HEK293 (cell line): ENCODE measurements around the gene KIR2DL4.

ENCODE experiments used
- CTCF ChIA-PET: fragments of 350-600 bp; formaldehyde crosslinking; extraction: SDS; loops from one replicate; lab custom pipeline; 2021; ENCODE audit warnings: antibody characterized with exemption; lab: Yijun Ruan, JAX
- POLR2A ChIA-PET: fragments of 300-600 bp; formaldehyde crosslinking; extraction: SDS; loops from one replicate; lab custom pipeline; 2020; ENCODE audit warnings: antibody characterized with exemption, inconsistent platforms; lab: Yijun Ruan, JAX
- H3K27ac ChIP-seq: fragments of 200-500 bp; sonication (Bioruptor generic); 2 replicates; pipeline ENCODE4 v1.5.1; 2014; ENCODE audit warnings: low read depth, low read length, control low read depth, inconsistent platforms; ENCODE audit errors: extremely low read depth
- H3K36me3 ChIP-seq, 2 experiments: fragments of 200-500 bp in 1 of 2; sonication (Bioruptor generic) in 1 of 2; 1 replicate in 1 of 2; 2 replicates in 1 of 2; pipeline ENCODE4 v1.5.1; 2014 to 2017; ENCODE audit warnings: inconsistent platforms in 2 of 2, low read length in 2 of 2; ENCODE audit not compliant: control insufficient read depth in 2 of 2, insufficient read depth in 1 of 2
- H3K4me1 ChIP-seq: fragments of 200-500 bp; sonication (Bioruptor generic); 2 replicates; pipeline ENCODE4 v1.5.1; 2014; ENCODE audit warnings: mild to moderate bottlenecking, low read length, inconsistent platforms; ENCODE audit not compliant: control insufficient read depth, insufficient read depth
- H3K4me3 ChIP-seq: 2 replicates; pipeline ENCODE4 v1.5.1; 2011; ENCODE audit warnings: low read depth, mild to moderate bottlenecking, control low read depth, low read length, moderate library complexity
- H3K9me3 ChIP-seq: fragments of 200-500 bp; sonication (Bioruptor generic); 2 replicates; pipeline ENCODE4 v1.5.1; 2014; ENCODE audit warnings: low read depth, low read length, inconsistent platforms; ENCODE audit not compliant: control insufficient read depth, insufficient read depth
- GLI4 ChIP-seq: fragments of 450-650 bp; formaldehyde crosslinking; IDR thresholded peaks from 2 replicates; pipeline ENCODE4 v1.5.1; 2016; ENCODE audit warnings: missing biosample characterization, missing genetic modification characterization
- HOXC10 ChIP-seq: sonication (generic); formaldehyde crosslinking; IDR thresholded peaks from 2 replicates; pipeline ENCODE4 v1.8.1; 2023; ENCODE audit warnings: mild to moderate bottlenecking, missing genetic modification reagents
- KLF10 ChIP-seq: fragments of 450-650 bp; IDR thresholded peaks from 2 replicates; pipeline ENCODE4 v1.5.1; 2018; ENCODE audit warnings: missing biosample characterization, mild to moderate bottlenecking, missing genetic modification characterization
- KLF9 ChIP-seq: fragments of 450-650 bp; formaldehyde crosslinking; IDR thresholded peaks from 2 replicates; pipeline ENCODE4 v1.5.1; 2016; ENCODE audit warnings: missing biosample characterization, missing genetic modification characterization, low read depth
- SCRT2 ChIP-seq: fragments of 450-650 bp; formaldehyde crosslinking; IDR thresholded peaks from 2 replicates; pipeline ENCODE4 v1.5.1; 2016; ENCODE audit warnings: missing biosample characterization, missing genetic modification characterization
- TCF7L2 ChIP-seq: IDR thresholded peaks from 2 replicates; pipeline ENCODE4 v1.6.1; 2011; ENCODE audit warnings: low read depth, mild to moderate bottlenecking, inconsistent platforms, low read length, moderate library complexity, borderline replicate concordance
- WT1 ChIP-seq: fragments of 450-650 bp; formaldehyde crosslinking; IDR thresholded peaks from 2 replicates; pipeline ENCODE4 v1.5.1; 2016; ENCODE audit warnings: missing biosample characterization, missing genetic modification characterization
- YY2 ChIP-seq: fragments of 450-650 bp; formaldehyde crosslinking; IDR thresholded peaks from 2 replicates; pipeline ENCODE4 v1.5.1; 2016; ENCODE audit warnings: missing biosample characterization, missing genetic modification characterization
- ZFP37 ChIP-seq: fragments of 450-650 bp; formaldehyde crosslinking; IDR thresholded peaks from 2 replicates; pipeline ENCODE4 v1.5.1; 2016; ENCODE audit warnings: missing biosample characterization, missing genetic modification characterization
- ZNF138 ChIP-seq: fragments of 450-650 bp; formaldehyde crosslinking; IDR thresholded peaks from 2 replicates; pipeline ENCODE4 v1.5.1; 2016; ENCODE audit warnings: missing biosample characterization, missing genetic modification characterization, borderline replicate concordance
- ZNF155 ChIP-seq: fragments of 450-650 bp; formaldehyde crosslinking; IDR thresholded peaks from 2 replicates; pipeline ENCODE4 v1.5.1; 2016; ENCODE audit warnings: missing biosample characterization, missing genetic modification characterization
- ZNF184 ChIP-seq: fragments of 450-650 bp; IDR thresholded peaks from 2 replicates; pipeline ENCODE4 v1.5.1; 2018; ENCODE audit warnings: missing biosample characterization, mild to moderate bottlenecking, missing genetic modification characterization
- ZNF214 ChIP-seq: fragments of 450-650 bp; formaldehyde crosslinking; IDR thresholded peaks from 2 replicates; pipeline ENCODE4 v1.5.1; 2017; ENCODE audit warnings: missing biosample characterization, mild to moderate bottlenecking, missing genetic modification characterization, borderline replicate concordance
- ZNF248 ChIP-seq: fragments of 450-650 bp; formaldehyde crosslinking; IDR thresholded peaks from 2 replicates; pipeline ENCODE4 v1.5.1; 2017; ENCODE audit warnings: missing biosample characterization, missing genetic modification characterization
- ZNF274 ChIP-seq, 2 experiments: fragments of 200-500 bp in 1 of 2; fragments of 450-650 bp in 1 of 2; sonication (Bioruptor generic) in 1 of 2; formaldehyde crosslinking in 1 of 2; IDR thresholded peaks; 2 replicates each; pipeline versions ENCODE4 v1.5.1 to v1.6.1; 2014 to 2016; ENCODE audit warnings: borderline replicate concordance in 1 of 2, inconsistent platforms in 1 of 2, low read length in 1 of 2, missing biosample characterization in 1 of 2, missing genetic modification characterization in 1 of 2
- ZNF350 ChIP-seq: fragments of 450-650 bp; formaldehyde crosslinking; IDR thresholded peaks from 2 replicates; pipeline ENCODE4 v1.5.0; 2017; ENCODE audit warnings: missing biosample characterization, mild to moderate bottlenecking, missing genetic modification characterization
- ZNF394 ChIP-seq: fragments of 450-650 bp; formaldehyde crosslinking; IDR thresholded peaks from 2 replicates; pipeline ENCODE4 v1.5.1; 2016; ENCODE audit warnings: missing biosample characterization, missing genetic modification characterization, mild to moderate bottlenecking, moderate library complexity, borderline replicate concordance
- ZNF48 ChIP-seq: fragments of 450-650 bp; formaldehyde crosslinking; IDR thresholded peaks from 2 replicates; pipeline ENCODE4 v1.5.1; 2016; ENCODE audit warnings: missing biosample characterization, missing genetic modification characterization
- TF ChIP-seq, protein P1 (sequence below): fragments of 450-650 bp; formaldehyde crosslinking; IDR thresholded peaks from 2 replicates; pipeline ENCODE4 v1.5.1; 2017; ENCODE audit warnings: missing biosample characterization, mild to moderate bottlenecking, missing genetic modification characterization, moderate library complexity
- TF ChIP-seq, protein P2 (sequence below): fragments of 450-650 bp; formaldehyde crosslinking; conservative IDR thresholded peaks from 2 replicates; pipeline ENCODE4 v1.5.1; 2016; ENCODE audit warnings: low read depth, missing biosample characterization, missing genetic modification characterization
- TF ChIP-seq, protein P3 (sequence below): fragments of 450-650 bp; formaldehyde crosslinking; IDR thresholded peaks from 2 replicates; pipeline ENCODE4 v1.5.1; 2016; ENCODE audit warnings: missing biosample characterization, missing genetic modification characterization
- TF ChIP-seq, protein P4 (sequence below): fragments of 450-650 bp; formaldehyde crosslinking; IDR thresholded peaks from 2 replicates; pipeline ENCODE4 v1.5.1; 2016; ENCODE audit warnings: missing biosample characterization, missing genetic modification characterization, borderline replicate concordance

The KIR2DL4 gene

DNA sequence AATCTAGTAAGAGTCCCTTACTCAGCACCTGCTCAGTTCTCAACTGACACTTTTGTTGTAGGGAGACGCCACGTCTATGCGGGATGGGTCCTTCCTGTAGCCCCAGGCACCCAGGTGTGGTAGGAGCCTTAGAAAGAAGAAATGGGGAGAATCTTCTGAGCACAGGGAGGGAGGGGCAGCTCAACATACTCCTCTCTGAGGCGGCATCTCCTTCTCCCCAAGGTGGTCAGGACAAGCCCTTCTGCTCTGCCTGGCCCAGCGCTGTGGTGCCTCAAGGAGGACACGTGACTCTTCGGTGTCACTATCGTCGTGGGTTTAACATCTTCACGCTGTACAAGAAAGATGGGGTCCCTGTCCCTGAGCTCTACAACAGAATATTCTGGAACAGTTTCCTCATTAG, 1.2 kb downstream of the KIR2DL4 start:
- TF ChIP-seq KLF9 (no peak), ZNF274 (IDR thresholded peaks at IDR 0.05; ENCODE audit: low read length) (no peak), ZNF274 (tag by site-specific recombination; IDR thresholded peaks at IDR 0.05; ENCODE audit: borderline replicate concordance) (no peak), ZNF394 (tag by site-specific recombination) (no peak), KLF10 (tag by site-specific recombination) (no peak), ZFP37 (tag by site-specific recombination) (no peak), ZNF48 (tag by site-specific recombination) (no peak), ZNF248 (no peak), ZNF214 (no peak), TCF7L2 (no peak), YY2 (no peak)
- TF ChIP-seq, protein P1, sequence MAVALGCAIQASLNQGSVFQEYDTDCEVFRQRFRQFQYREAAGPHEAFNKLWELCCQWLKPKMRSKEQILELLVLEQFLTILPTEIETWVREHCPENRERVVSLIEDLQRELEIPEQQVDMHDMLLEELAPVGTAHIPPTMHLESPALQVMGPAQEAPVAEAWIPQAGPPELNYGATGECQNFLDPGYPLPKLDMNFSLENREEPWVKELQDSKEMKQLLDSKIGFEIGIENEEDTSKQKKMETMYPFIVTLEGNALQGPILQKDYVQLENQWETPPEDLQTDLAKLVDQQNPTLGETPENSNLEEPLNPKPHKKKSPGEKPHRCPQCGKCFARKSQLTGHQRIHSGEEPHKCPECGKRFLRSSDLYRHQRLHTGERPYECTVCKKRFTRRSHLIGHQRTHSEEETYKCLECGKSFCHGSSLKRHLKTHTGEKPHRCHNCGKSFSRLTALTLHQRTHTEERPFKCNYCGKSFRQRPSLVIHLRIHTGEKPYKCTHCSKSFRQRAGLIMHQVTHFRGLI (tag by site-specific recombination) = no peak
- TF ChIP-seq, protein P2, sequence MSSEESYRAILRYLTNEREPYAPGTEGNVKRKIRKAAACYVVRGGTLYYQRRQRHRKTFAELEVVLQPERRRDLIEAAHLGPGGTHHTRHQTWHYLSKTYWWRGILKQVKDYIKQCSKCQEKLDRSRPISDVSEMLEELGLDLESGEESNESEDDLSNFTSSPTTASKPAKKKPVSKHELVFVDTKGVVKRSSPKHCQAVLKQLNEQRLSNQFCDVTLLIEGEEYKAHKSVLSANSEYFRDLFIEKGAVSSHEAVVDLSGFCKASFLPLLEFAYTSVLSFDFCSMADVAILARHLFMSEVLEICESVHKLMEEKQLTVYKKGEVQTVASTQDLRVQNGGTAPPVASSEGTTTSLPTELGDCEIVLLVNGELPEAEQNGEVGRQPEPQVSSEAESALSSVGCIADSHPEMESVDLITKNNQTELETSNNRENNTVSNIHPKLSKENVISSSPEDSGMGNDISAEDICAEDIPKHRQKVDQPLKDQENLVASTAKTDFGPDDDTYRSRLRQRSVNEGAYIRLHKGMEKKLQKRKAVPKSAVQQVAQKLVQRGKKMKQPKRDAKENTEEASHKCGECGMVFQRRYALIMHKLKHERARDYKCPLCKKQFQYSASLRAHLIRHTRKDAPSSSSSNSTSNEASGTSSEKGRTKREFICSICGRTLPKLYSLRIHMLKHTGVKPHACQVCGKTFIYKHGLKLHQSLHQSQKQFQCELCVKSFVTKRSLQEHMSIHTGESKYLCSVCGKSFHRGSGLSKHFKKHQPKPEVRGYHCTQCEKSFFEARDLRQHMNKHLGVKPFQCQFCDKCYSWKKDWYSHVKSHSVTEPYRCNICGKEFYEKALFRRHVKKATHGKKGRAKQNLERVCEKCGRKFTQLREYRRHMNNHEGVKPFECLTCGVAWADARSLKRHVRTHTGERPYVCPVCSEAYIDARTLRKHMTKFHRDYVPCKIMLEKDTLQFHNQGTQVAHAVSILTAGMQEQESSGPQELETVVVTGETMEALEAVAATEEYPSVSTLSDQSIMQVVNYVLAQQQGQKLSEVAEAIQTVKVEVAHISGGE (tag by site-specific recombination) = no peak
- Histone ChIP-seq H3K4me3 (no peak overlapping the region), H3K4me1 (no peaks in the 10 kb centered on the region), H3K27ac (no peak overlapping the region), H3K9me3 (no peaks in the 10 kb centered on the region), H3K36me3 (no peaks in the 10 kb centered on the region)
- CTCF ChIA-PET = no interaction called here
- POLR2A ChIA-PET = no interaction called here

DNA sequence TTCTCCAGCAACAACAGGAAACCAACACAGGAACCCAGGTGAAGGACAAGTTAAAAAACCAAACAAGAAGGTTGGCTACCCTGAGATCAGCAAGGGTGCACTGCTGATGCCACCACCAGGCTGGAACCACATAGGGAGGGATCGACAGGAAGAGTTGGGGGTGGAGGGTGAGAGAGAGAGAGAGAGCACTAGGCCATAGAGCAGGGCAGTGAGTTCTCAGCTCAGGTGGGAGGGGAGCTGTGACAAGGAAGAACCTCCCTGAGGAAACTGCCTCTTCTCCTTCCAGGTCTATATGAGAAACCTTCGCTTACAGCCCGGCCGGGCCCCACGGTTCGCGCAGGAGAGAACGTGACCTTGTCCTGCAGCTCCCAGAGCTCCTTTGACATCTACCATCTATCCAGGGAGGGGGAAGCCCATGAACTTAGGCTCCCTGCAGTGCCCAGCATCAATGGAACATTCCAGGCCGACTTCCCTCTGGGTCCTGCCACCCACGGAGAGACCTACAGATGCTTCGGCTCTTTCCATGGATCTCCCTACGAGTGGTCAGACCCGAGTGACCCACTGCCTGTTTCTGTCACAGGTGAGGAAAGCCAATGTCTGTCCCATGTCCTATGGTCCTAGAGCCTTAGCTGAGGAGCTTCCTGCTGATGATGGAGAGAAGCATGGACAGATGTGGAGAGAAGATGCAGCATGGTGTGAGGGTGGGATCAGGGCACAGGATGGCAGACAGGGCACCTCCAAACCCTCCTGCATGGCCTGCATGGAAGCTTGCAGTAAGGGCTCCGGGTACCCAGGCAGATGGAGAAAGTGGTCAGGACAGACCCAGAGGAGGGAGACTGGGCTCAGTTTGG, 2.5 kb downstream of the KIR2DL4 start:
- ChIA-PET POLR2A (no interaction called here), CTCF (interaction anchor here (0.7 kb wide), 1 partner anchor 152 kb away, joined by 3 read pairs; no protein-coding TSS in a partner anchor)
- H3K4me3 ChIP-seq = no peak overlapping the region
- no peaks in the 10 kb centered on the region for H3K36me3 ChIP-seq
- H3K4me1 ChIP-seq = no peaks in the 10 kb centered on the region
- no peak overlapping the region for H3K27ac ChIP-seq
- no peaks in the 10 kb centered on the region for H3K9me3 ChIP-seq
- TF ChIP-seq WT1 (no peak), ZNF184 (tag by site-specific recombination) (no peak), ZNF350 (tag by site-specific recombination) (no peak), ZNF138 (tag by site-specific recombination) (no peak), SCRT2 (no peak), ZNF155 (tag by site-specific recombination) (no peak), HOXC10 (CRISPR knock-in tag) (no peak), GLI4 (tag by site-specific recombination) (no peak)
- TF ChIP-seq, protein P3, sequence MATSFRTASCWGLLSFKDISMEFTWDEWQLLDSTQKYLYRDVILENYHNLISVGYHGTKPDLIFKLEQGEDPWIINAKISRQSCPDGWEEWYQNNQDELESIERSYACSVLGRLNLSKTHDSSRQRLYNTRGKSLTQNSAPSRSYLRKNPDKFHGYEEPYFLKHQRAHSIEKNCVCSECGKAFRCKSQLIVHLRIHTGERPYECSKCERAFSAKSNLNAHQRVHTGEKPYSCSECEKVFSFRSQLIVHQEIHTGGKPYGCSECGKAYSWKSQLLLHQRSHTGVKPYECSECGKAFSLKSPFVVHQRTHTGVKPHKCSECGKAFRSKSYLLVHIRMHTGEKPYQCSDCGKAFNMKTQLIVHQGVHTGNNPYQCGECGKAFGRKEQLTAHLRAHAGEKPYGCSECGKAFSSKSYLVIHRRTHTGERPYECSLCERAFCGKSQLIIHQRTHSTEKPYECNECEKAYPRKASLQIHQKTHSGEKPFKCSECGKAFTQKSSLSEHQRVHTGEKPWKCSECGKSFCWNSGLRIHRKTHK (tag by site-specific recombination) = no peak
- TF ChIP-seq, protein P4, sequence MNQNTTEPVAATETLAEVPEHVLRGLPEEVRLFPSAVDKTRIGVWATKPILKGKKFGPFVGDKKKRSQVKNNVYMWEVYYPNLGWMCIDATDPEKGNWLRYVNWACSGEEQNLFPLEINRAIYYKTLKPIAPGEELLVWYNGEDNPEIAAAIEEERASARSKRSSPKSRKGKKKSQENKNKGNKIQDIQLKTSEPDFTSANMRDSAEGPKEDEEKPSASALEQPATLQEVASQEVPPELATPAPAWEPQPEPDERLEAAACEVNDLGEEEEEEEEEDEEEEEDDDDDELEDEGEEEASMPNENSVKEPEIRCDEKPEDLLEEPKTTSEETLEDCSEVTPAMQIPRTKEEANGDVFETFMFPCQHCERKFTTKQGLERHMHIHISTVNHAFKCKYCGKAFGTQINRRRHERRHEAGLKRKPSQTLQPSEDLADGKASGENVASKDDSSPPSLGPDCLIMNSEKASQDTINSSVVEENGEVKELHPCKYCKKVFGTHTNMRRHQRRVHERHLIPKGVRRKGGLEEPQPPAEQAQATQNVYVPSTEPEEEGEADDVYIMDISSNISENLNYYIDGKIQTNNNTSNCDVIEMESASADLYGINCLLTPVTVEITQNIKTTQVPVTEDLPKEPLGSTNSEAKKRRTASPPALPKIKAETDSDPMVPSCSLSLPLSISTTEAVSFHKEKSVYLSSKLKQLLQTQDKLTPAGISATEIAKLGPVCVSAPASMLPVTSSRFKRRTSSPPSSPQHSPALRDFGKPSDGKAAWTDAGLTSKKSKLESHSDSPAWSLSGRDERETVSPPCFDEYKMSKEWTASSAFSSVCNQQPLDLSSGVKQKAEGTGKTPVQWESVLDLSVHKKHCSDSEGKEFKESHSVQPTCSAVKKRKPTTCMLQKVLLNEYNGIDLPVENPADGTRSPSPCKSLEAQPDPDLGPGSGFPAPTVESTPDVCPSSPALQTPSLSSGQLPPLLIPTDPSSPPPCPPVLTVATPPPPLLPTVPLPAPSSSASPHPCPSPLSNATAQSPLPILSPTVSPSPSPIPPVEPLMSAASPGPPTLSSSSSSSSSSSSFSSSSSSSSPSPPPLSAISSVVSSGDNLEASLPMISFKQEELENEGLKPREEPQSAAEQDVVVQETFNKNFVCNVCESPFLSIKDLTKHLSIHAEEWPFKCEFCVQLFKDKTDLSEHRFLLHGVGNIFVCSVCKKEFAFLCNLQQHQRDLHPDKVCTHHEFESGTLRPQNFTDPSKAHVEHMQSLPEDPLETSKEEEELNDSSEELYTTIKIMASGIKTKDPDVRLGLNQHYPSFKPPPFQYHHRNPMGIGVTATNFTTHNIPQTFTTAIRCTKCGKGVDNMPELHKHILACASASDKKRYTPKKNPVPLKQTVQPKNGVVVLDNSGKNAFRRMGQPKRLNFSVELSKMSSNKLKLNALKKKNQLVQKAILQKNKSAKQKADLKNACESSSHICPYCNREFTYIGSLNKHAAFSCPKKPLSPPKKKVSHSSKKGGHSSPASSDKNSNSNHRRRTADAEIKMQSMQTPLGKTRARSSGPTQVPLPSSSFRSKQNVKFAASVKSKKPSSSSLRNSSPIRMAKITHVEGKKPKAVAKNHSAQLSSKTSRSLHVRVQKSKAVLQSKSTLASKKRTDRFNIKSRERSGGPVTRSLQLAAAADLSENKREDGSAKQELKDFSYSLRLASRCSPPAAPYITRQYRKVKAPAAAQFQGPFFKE = no peak
